C4-2B (cell line): ENCODE results near the gene LRRC2.

Experiments used
- CTCF ChIP-seq: fragments of 450-650 bp; conservative IDR thresholded peaks from 2 replicates; pipeline ENCODE4 v1.5.1; 2017; ENCODE audit warnings: mild to moderate bottlenecking
- ZFX ChIP-seq: fragments of 450-650 bp; IDR thresholded peaks from 2 replicates; pipeline ENCODE4 v1.6.1; 2017

DNA sequence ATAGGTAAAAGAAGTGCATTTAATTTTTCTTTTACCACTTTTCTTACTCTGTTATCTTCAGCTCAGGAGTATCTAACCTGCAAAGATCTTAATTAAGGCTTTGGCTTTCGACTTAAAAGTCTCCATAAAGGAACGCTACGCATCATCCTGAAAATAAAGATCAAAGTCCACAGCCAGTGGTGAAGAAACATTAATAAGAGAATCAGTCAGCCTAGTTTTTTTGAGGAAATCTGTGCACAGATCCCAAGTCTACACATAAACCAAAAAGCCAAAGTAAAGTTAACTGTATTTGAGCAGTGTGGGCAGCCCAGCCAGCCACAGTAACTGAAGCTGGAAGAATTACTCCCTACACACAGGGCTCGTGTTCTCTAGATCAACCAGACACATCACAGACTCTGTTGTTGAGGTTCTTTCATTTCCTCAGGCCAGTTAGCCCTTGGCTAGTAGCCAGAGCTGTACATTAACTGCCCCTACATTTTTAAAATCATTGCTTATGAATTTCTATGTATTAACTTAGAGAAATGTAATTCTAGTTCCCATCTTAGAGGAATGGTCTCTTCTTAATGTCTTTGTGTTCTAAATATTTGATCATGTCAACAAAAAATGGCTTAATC, 6.9 kb downstream of the LRRC2 start:
- TF ChIP-seq CTCF (no peak), ZFX (no peak)
